SJSA1 (cell line): ENCODE data around the gene TMEM120B. TPM values are rescaled to one million over a fixed set of nuclear protein-coding genes. Genes with fewer than 3 reads are reported as not detected.

Source experiments
- DNase-seq, 2 experiments: peaks; one replicate each; pipeline ENCODE4 v3.0.0-alpha.2; 2015 to 2020; ENCODE audit warnings: low spot score in 2 of 2, low read depth in 1 of 2
- H3K27ac ChIP-seq: fragments of 250-450 bp; sonication (Bioruptor Pico); 2 replicates; pipeline ENCODE4 v1.5.1; 2020; ENCODE audit warnings: mild to moderate bottlenecking, moderate library complexity
- H3K27me3 ChIP-seq: fragments of 250-450 bp; sonication (Bioruptor Pico); replicated peaks from 2 replicates; pipeline ENCODE4 v1.5.1; 2020; ENCODE audit warnings: mild to moderate bottlenecking, moderate library complexity
- H3K36me3 ChIP-seq: fragments of 250-450 bp; sonication (Bioruptor Pico); 2 replicates; pipeline ENCODE4 v1.5.1; 2020; ENCODE audit warnings: mild to moderate bottlenecking
- H3K4me1 ChIP-seq: fragments of 250-450 bp; sonication (Bioruptor Pico); replicated peaks from 2 replicates; pipeline ENCODE4 v1.6.1; 2021; ENCODE audit warnings: mild to moderate bottlenecking
- H3K4me3 ChIP-seq: fragments of 250-450 bp; sonication (Bioruptor Pico); 2 replicates; pipeline ENCODE4 v1.5.1; 2020; ENCODE audit warnings: mild to moderate bottlenecking
- H3K9me3 ChIP-seq: fragments of 250-450 bp; sonication (Bioruptor Pico); replicated peaks from 2 replicates; pipeline ENCODE4 v1.5.1; 2020; ENCODE audit warnings: mild to moderate bottlenecking
- total RNA-seq: library from RNA; depleted of rRNA; stranded (reverse); fragments of >200 nt; shearing (Covaris generic); gene quantifications from 2 replicates; pipeline ENCODE4 v1.2.3, GENCODE V29; 2014

The TMEM120B gene
- total RNA-seq, 1 experiment from 2014 or later: 14.0 TPM

DNA sequence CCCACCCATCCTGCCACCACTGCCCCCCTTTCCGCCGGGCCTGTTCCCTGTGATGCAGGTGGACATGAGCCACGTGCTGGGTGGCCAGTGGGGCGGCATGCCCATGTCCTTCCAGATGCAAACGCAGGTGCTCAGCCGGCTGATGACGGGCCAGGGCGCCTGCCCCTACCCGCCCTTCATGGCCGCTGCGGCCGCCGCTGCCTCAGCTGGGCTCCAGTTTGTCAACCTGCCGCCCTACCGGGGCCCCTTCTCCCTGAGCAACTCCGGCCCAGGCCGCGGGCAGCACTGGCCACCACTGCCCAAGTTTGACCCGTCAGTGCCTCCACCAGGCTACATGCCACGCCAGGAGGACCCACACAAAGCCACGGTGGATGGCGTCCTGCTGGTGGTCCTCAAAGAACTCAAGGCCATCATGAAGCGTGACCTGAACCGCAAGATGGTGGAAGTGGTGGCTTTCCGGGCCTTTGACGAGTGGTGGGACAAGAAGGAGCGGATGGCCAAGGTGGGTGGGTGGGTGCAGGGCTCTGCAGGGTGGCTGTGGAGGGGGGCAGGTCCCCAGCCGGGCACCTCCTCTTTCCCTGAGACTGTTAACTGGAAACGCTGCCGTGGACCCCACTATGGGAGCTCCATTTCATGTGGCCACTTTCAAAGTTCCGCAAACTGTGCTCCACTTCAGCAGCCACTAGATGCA is 102.0 kb downstream of the TMEM120B start:
- H3K36me3 ChIP-seq: peaks cover 81% of the 10 kb centered on the region
- no peak overlapping the region for H3K4me3 ChIP-seq
- H3K27ac ChIP-seq: no peak overlapping the region
- H3K9me3 ChIP-seq: no peaks in the 10 kb centered on the region
- no peak for DNase-seq
- peaks cover 17% of the 10 kb centered on the region for H3K4me1 ChIP-seq
- no peaks in the 10 kb centered on the region for H3K27me3 ChIP-seq

- Histone ChIP-seq H3K4me3 (no peak overlapping the region), H3K36me3 (peaks cover 81% of the 10 kb centered on the region), H3K27ac (no peak overlapping the region), H3K27me3 (no peaks in the 10 kb centered on the region), H3K9me3 (no peaks in the 10 kb centered on the region), H3K4me1 (peaks cover 17% of the 10 kb centered on the region)
- DNase-seq: no peak
These were observed 102.7 kb downstream of the TMEM120B start for GRCh38 chr12:121815263-121815662.

DNA sequence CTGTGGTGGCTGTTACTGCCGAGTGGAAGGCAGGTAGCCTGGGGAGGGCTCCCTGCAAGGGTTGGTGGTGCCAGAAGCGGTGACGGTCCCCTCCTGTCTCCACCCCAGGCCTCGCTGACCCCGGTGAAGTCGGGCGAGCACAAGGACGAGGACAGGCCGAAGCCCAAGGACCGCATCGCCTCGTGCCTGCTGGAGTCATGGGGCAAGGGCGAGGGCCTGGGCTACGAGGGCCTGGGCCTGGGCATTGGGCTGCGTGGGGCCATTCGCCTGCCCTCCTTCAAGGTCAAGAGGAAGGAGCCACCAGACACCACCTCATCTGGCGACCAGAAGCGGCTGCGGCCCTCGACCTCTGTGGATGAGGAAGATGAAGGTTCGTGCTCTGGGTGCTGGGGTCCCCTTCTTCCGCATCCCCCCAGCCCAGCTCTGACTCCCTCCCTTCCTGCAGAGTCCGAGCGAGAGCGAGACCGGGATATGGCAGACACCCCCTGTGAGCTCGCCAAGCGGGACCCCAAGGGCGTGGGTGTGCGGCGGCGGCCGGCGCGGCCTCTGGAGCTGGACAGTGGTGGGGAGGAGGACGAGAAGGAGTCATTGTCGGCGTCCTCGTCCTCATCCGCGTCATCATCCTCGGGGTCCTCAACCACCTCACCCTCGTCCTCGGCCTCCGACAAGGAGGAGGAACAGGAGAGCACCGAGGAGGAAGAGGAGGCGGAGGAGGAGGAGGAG is 104.5 kb downstream of the TMEM120B start:
- no peak overlapping the region for H3K4me3 ChIP-seq
- H3K36me3 ChIP-seq: peaks cover 79% of the 10 kb centered on the region
- H3K4me1 ChIP-seq: peaks cover 10% of the 10 kb centered on the region
- no peaks in the 10 kb centered on the region for H3K27me3 ChIP-seq
- H3K9me3 ChIP-seq: no peaks in the 10 kb centered on the region
- H3K27ac ChIP-seq: no peak overlapping the region
- no peak for DNase-seq

- Histone ChIP-seq H3K27me3 (no peaks in the 10 kb centered on the region), H3K27ac (no peak overlapping the region), H3K36me3 (peaks cover 82% of the 10 kb centered on the region), H3K9me3 (no peaks in the 10 kb centered on the region), H3K4me3 (no peak overlapping the region), H3K4me1 (peaks cover 5% of the 10 kb centered on the region)
- no peak for DNase-seq
These were observed 105.1 kb downstream of the TMEM120B start for GRCh38 chr12:121817648-121818043.

DNA sequence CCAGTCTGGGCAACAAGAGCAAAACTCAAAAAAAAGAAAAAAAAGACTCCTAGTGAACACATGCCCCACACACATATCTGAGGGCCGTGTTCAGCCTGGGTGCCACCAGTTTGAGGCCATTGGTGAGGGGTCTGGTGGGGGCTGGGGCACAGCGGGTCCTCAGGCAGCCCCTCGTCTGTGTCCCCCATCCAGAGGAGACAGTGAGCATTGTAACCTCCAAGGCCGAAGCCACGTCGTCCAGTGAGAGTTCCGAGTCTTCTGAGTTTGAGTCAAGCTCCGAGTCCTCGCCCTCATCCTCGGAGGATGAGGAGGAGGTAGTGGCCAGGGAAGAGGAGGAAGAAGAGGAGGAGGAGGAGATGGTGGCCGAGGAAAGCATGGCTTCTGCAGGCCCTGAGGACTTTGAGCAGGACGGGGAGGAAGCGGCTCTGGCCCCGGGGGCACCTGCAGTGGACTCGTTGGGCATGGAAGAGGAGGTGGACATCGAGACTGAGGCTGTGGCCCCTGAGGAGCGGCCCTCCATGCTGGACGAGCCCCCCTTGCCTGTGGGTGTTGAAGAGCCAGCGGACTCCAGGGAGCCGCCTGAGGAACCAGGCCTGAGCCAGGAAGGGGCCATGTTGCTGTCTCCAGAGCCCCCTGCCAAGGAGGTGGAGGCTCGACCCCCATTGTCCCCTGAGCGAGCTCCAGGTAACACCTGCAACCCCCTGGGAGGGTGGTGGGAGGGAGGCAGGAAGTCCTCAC is 106.8 kb downstream of the TMEM120B start:
- DNase-seq: no peak
- Histone ChIP-seq H3K36me3 (peaks cover 81% of the 10 kb centered on the region), H3K4me3 (no peak overlapping the region), H3K9me3 (no peaks in the 10 kb centered on the region), H3K27me3 (no peaks in the 10 kb centered on the region), H3K4me1 (peaks cover 4% of the 10 kb centered on the region), H3K27ac (no peak overlapping the region)

GRCh38 chr12:121820056-121820455 is 107.5 kb downstream of the TMEM120B start:
- no peak overlapping the region for H3K4me3 ChIP-seq
- no peak for DNase-seq
- H3K4me1 ChIP-seq: peaks cover 4% of the 10 kb centered on the region
- H3K9me3 ChIP-seq: no peaks in the 10 kb centered on the region
- H3K27ac ChIP-seq: no peak overlapping the region
- peaks cover 75% of the 10 kb centered on the region for H3K36me3 ChIP-seq
- no peaks in the 10 kb centered on the region for H3K27me3 ChIP-seq

- Histone ChIP-seq H3K27ac (no peak overlapping the region), H3K4me3 (no peak overlapping the region), H3K36me3 (peaks cover 64% of the 10 kb centered on the region), H3K27me3 (no peaks in the 10 kb centered on the region), H3K4me1 (peaks cover 4% of the 10 kb centered on the region), H3K9me3 (no peaks in the 10 kb centered on the region)
- DNase-seq: no peak
These were observed 110.0 kb downstream of the TMEM120B start for GRCh38 chr12:121822393-121823100.

DNA sequence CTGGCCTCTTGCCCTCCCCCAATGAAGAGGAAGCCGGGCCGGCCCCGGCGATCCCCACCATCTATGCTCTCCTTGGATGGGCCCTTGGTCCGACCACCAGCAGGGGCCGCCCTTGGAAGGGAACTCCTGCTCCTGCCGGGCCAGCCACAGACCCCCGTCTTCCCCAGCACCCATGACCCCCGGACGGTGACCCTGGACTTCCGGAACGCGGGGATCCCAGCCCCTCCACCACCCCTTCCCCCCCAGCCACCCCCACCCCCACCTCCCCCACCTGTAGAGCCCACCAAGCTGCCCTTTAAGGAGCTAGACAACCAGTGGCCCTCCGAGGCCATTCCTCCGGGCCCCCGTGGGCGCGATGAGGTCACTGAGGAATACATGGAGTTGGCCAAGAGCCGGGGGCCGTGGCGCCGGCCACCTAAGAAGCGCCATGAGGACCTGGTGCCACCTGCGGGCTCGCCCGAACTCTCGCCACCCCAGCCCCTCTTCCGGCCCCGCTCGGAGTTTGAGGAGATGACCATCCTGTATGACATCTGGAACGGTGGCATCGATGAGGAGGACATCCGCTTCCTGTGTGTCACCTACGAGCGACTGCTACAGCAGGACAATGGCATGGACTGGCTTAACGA is 110.7 kb downstream of the TMEM120B start:
- H3K36me3 ChIP-seq: peaks cover 64% of the 10 kb centered on the region
- no peaks in the 10 kb centered on the region for H3K27me3 ChIP-seq
- H3K4me1 ChIP-seq: peaks cover 4% of the 10 kb centered on the region

GRCh38 chr12:121823727-121824115 is 111.2 kb downstream of the TMEM120B start:
- Histone ChIP-seq H3K36me3 (peaks cover 68% of the 10 kb centered on the region), H3K9me3 (no peaks in the 10 kb centered on the region), H3K4me3 (no peak overlapping the region), H3K27me3 (no peaks in the 10 kb centered on the region), H3K4me1 (peaks cover 4% of the 10 kb centered on the region), H3K27ac (no peak overlapping the region)
- no peak for DNase-seq

More for the DNA sequence above, 110.7 kb downstream of the TMEM120B start:
- Histone ChIP-seq H3K9me3 (no peaks in the 10 kb centered on the region), H3K27ac (no peak overlapping the region), H3K4me3 (no peak overlapping the region)
- no peak for DNase-seq

GRCh38 chr12:121825041-121825523 is 112.5 kb downstream of the TMEM120B start:
- peaks cover 4% of the 10 kb centered on the region for H3K4me1 ChIP-seq
- H3K27me3 ChIP-seq: no peaks in the 10 kb centered on the region
- no peak for DNase-seq
- no peaks in the 10 kb centered on the region for H3K9me3 ChIP-seq
- H3K36me3 ChIP-seq: peaks cover 65% of the 10 kb centered on the region
- no peak overlapping the region for H3K27ac ChIP-seq
- no peak overlapping the region for H3K4me3 ChIP-seq

DNA sequence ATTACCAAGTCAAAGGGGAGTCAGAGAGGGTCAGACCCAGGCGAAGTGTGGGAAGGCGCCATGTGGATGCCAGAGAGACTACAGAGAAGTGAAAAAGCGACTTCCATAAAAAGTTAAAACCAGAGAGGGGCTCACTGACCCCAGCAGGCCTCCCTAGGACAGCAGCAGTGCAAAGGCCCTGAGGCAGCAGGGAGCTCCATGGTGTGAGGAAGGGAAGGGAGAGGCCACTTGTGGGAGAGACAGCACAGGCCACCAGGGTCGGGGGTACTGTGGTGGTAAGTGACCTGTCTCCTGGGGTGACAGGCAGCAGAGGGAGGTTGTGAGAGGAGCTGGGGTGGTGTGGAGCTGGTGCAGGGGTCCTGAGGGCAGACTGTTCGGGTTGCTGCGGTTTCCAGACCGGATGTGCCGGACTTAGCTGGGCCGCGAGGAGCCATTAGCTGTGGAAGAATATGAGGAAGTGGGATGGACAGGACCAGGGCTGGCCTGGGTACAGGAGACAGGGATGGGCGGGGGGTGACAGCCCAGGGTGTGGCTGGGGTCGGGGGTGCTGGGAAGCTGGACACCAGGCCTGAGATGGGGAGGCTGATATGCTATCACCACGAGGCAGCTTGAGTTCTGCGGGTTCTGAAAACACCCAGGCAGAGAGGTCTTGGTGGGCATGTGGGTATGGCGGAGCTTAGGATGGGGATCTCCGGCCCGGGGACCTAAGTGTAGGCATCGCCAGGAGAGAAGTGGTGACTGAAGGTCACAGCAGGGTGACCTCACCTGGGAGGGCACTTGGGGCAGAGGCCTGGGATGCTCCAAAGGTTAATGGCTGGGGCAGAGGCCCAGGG is 114.0 kb downstream of the TMEM120B start:
- Histone ChIP-seq H3K27ac (no peak overlapping the region), H3K27me3 (no peaks in the 10 kb centered on the region), H3K9me3 (no peaks in the 10 kb centered on the region), H3K36me3 (peaks cover 58% of the 10 kb centered on the region), H3K4me1 (no peaks in the 10 kb centered on the region), H3K4me3 (no peak overlapping the region)
- no peak for DNase-seq

DNA sequence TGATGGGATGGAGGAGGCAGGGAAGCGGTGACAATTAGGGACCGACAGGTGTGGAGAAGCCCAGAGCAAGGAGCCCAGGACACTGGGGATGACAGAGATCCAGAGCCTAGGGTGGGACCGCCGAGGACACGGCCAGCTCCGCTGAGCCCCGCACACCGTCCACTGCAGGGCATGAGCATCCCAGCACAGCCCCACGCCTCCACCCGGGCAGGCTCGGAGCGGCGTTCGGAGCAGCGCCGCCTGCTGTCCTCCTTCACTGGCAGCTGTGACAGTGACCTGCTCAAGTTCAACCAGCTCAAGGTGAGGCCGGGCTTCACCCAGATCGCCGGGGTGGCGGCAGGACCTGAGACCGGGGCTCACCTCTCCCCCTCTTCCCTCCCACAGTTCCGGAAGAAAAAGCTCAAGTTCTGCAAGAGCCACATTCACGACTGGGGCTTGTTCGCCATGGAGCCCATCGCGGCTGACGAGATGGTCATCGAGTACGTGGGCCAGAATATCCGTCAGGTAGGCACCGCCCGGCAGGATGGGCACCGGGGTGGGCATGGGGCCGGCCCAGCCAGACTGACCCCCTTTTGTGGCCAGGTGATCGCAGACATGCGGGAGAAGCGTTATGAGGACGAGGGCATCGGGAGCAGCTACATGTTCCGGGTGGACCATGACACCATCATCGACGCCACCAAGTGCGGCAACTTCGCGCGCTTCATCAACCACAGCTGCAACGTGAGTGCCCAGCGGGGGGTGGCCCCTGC is 115.0 kb downstream of the TMEM120B start:
- DNase-seq: no peak
- H3K9me3 ChIP-seq: no peaks in the 10 kb centered on the region
- no peaks in the 10 kb centered on the region for H3K4me1 ChIP-seq
- H3K27me3 ChIP-seq: no peaks in the 10 kb centered on the region
- peaks cover 53% of the 10 kb centered on the region for H3K36me3 ChIP-seq
- no peak overlapping the region for H3K4me3 ChIP-seq
- no peak overlapping the region for H3K27ac ChIP-seq
